T follicular helper cell (primary cell): ENCODE results near the gene GON4L.
"Not testable (repeated sequence)": the region's sequence is repeated elsewhere in the genome, so short reads cannot be mapped to it uniquely, and the experiment has no call there.

ENCODE experiments used
- DNase-seq: peaks from one replicate; pipeline ENCODE4 v3.0.0-alpha.2; 2020; ENCODE audit warnings: low read depth

The GON4L gene

GRCh38 chr1:155816351-155816750, 40.7 kb downstream of the GON4L start:
- DNase-seq: no peak

DNA sequence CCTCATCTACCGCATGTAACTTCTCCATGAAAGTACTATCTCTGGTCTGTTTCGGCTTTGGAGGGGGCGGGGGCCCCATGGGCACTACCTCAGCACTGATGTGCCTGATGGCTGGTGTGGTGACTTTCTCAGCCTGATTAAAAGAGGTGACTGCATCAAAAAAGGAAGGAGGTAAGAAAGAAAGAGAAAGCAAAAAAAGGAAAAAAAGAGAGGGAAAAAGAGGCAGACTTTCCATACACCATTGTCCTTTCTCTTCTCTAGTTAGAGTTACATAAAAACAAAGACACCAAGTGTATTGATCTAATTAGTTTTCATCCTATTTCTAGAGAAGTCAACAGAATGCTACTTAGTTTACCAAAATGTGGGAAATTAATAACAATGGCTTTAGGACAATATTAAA, 43.3 kb downstream of the GON4L start:
- DNase-seq: no peak

- no peak for DNase-seq
These were observed 44.1 kb downstream of the GON4L start for GRCh38 chr1:155812878-155813277.

DNA sequence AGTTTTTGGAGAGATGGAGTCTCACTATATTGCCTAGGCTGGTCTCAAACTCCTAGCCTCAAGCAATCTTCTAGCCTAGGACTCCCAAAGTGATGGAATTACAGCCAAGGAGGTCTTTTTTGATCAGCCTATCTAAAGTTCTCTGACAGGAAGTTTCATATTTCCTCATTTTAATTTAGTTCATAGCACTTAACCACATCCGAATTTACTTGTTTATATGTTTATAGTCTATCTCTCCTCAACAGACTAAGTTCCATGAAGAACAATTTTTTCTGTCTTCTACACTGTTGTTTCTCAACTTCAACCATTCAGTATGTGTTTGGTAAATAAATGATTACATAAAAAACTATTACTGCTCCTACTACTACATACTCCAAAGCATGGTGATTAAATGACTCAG, 47.9 kb downstream of the GON4L start:
- DNase-seq: no peak

DNA sequence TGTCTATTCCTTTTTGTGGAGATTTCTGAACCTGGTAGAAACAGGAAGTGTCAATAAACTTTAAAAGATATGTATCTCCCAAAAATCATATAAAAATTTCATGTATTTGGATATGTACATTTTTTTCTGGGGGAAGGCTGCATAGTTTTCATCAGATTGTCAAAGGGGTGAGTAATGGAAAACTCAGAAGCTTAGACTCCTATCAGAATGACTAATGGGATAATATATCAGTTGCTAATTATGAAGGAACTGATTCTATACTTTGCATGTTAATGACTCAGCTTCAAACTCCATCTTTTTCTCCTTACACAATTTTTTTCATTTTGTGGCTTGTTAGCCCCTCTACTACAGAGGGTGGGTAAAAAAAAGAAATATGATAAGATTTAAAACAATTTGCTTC, 55.9 kb downstream of the GON4L start:
- DNase-seq: no peak

DNA sequence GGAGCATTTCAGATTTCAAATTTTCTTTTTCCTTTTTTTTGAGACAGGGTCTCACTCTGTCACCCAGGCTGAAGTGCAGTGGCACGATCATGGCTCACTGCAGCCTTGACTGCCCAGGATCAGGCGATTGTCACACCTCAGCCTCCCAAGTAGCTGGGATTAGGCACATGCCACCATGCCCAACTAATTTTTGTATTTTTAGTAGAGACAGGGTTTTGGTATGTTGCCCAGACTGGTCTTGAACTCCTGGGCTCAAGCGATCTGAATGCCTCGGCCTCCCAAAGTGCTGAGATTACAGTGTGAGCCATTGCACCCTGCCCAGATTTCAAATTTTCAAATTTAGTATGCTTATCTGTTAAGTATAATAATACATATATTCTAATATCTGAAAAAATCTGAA, 61.4 kb downstream of the GON4L start:
- not testable (repeated sequence) for DNase-seq

DNA sequence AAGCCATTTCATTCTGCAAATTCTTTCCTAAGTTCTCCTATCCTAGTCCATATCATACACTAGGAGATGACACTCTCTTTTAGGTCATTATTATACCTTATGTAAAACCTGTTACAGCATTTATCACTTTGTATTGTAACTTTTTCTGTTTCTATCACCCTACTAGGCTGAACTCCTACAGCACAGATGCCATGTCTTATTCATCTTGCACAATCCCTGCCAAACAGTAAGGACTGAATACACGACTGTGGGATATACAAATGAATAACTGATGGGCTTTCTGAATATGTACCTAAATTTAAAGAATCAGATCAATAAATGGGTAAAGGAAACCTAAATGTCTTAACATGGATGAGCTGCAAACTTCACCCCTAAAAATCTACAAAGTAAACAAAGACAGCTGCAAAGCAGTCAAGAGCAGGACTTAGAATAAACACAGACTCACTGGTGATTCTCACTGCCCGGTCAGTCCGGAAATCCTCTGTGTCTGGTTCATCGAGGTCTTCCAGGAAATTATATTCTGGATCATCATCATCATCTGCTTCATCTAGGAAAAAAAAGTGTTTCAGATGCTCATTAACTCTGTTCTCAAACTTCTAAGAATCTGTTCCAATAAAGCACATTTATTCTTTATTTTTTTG, 62.3 kb downstream of the GON4L start:
- no peak for DNase-seq

DNA sequence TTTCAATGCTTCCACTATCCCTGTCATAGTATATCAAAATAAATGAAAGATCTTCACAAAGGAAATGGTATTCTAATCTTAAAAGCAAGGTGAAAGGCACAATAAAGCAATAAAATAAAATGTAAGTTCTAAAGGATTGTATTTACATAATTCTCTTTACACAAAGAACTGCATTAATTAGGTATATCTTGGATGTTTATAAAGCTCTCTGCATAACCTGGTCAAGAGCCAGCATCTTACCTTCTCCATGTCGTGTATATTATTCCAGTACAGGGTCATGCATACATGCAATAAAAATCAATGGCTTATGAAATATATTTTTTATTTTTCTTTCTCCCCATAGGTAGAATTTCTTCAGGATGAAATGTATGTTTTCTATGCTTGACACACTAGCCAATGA, 63.8 kb downstream of the GON4L start:
- no peak for DNase-seq

DNA sequence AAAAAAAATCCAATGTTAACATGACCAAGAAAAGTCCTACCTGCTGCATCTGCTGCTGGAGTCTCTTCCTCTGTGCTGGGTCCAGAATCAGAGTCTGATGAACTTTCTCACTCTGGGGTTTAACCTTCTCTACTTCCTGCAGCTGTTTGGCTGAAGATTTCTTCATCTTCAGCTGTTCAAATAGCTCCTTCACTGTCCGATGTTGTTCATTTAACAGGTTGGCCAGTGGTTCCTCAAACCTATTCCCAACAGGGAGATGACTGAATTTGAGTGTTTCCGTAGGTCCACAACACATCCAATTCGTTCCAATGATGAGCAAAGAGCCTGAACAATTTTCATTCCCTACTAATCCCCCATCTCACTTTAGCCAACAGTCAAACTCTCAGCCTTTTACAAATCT, 79.4 kb downstream of the GON4L start:
- DNase-seq: no peak

DNA sequence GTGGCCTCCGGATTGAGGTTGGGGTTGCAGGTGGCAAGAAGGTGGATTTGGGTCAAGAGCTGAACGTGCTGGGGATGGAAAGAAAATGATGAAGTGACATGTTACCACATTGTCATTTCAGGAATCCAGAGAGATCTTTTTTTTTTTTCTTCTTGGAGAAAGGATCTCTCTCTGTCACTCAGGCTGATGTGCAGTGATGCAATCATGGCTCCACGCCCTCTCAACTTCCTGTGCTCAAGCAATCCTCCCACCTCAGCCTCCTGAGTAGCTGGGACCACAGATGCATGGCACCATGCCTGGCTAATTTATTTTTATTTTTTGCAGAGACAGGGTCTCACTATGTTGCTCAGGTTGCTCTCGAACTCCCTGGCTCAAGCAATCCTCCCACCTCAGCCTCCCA, 80.6 kb downstream of the GON4L start:
- no peak for DNase-seq

DNA sequence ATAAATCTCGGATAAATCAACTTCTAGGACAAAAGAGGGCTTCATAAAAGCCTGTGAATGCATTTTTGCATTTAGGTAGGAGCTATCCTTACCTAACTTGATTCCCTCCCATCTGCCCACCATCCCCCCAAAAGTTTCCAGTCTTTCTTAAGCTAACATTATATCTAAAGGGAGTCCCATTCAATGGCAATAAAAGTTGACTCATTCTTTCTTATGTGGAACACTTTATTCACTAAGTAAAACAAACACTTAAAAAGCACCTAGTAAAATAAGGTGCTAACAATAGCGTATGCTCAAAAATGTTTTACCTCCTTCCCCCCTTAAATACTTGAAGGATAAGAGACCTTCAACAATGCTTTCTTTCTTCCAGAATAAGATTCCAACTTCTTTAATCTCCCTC, 83.8 kb downstream of the GON4L start:
- no peak for DNase-seq

GRCh38 chr1:155769257-155769656, 87.8 kb downstream of the GON4L start:
- no peak for DNase-seq

- DNase-seq: not testable (repeated sequence)
These were observed 89.5 kb downstream of the GON4L start for GRCh38 chr1:155767399-155767989.

DNA sequence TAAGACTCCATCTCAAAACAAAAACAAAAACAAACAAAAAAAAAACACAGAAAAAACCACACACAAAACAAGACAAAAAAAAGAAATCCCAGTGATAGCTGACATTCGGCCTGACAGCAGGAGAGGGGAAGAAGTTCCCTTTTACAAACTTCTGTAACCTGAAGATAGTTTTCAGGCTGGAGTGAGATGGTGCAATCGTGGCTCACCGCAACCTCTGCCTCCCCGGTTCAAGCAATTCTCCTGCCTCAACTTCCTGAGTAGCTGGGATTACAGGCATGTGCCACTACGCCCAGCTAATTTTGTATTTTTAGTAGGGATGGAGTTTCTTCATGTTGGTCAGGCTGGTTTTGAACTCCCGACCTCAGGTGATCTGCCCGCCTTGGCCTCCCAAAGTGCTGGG, 93.0 kb downstream of the GON4L start:
- not testable (repeated sequence) for DNase-seq

GRCh38 chr1:155763090-155763815, 93.8 kb downstream of the GON4L start:
- not testable (repeated sequence) for DNase-seq

GRCh38 chr1:155761736-155762405, 95.1 kb downstream of the GON4L start:
- DNase-seq: no peak

GRCh38 chr1:155760751-155761475, 96.1 kb downstream of the GON4L start:
- DNase-seq: no peak

- DNase-seq: no peak
These were observed 96.9 kb downstream of the GON4L start for GRCh38 chr1:155759966-155760630.

DNA sequence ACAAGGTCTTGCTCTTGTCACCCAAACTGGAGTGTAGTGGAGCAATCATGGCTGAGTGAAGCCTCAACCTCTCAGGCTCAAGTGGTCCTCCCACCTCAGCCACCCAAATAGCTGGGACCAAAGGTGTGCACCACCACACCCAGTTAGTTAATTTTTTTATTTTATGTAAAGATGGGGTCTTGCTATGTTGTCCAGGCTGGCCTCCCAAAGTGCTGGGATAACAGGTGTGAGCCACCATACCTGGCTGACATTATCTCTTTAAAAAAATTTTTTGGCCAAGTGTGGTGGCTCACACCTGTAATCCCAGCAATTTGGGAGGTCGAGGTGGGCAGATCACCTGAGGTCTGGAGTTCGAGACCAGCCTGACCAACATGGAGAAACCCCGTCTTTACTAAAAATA, 98.0 kb downstream of the GON4L start:
- not testable (repeated sequence) for DNase-seq

DNA sequence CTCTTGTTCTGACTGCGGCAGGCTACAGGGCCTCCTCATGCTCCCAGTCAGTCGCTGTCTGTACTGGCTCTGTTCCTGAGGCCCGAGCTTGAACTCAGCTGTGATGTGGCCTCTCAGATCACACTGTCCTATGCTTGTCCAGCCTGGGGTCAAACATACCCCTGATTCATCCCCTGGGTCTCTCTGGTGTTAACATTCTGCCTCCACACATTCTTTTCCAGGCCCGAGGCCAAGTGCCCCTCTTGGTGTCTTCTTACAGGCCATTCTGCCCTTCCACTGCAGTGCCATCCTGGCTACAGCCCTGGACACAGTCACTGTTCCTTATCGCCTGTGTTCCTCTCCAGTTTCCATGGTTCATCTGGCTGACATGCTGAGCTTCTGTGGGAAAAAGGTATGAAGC, 108.9 kb downstream of the GON4L start:
- DNase-seq: not testable (repeated sequence)

DNA sequence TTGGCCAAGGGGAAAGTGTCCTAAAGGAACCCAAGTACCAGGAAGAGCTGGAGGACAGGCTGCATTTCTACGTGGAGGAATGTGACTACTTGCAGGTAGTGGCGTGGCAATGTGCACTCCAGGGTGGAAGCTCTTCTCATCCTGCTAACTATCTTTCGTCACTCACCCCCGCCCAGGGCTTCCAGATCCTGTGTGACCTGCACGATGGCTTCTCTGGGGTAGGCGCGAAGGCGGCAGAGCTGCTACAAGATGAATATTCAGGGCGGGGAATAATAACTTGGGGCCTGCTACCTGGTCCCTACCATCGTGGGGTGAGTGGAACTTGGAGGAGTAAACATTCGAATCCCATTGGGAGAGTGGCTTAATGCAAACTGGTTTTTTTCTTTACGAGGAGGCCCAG, 109.4 kb downstream of the GON4L start:
- DNase-seq: not testable (repeated sequence)
